HG03432 (cell line): Measurements from ENCODE around the gene TREML1.
"Not testable (repeated sequence)": the region's sequence is repeated elsewhere in the genome, so short reads cannot be mapped to it uniquely, and the experiment has no call there.

Experiments
- ATAC-seq: cut with Tn5 transposase; IDR thresholded peaks from one replicate; pipeline ENCODE4 v1.9.1; 2021; ENCODE audit warnings: mild to moderate bottlenecking, moderate library complexity; ENCODE audit not compliant: unreplicated experiment

The TREML1 gene

DNA sequence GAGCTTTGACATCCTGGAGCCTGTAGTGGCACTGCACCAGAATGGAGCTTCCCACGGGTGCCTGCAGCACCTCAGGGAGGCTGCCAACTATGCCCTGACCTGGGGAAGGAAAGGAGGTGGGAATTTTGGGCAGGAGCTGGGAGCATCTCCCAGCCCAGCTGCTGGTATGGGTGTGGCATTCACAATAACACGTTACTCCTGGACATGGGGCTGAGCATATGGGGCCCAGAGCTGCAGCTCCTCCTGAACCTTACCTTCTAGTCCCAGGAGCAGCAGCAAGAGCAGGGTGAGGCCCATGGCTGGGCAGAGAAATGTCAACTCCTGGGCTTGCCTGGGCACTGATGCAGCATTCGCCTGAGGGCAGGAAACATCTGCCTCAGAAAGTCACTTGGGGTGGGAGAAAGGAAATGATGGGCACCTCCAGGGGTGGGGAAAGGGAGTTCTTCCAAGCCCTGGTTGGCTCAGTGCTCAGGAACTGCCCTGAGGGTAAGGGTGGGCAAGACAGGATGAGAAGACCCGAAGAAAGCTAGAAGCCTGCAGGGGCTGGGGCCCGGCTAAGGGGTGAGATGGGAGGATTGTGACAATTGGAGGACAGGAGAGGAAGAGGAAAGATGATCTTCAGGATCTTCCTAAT is at the start of gene TREML1:
Gene TREML1, minus strand, starts transcription at position 356 of the 634 bp plus-strand sequence. Its CDS starts 59 bp downstream, at position 297.
- no peak for ATAC-seq

DNA sequence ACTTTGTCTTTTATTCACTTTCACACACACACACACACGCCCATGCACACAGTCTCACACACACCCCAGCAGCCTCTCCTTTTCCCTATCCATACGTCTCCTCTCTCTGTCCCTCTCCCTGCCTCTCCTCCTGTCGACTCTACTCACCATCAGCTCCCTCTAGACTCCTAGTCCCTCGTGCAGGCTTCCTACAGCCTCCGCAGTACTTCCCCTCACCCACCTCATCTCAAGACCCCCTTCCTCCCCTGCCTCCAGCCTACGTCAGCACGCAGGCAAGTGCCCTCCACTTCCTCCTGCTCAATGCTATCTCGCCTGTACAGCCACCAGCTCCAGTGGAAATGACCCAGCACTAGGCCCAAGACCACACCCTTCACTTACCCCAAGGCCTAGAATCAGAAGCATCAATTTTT is 47.6 kb upstream of the TREML1 start:
- ATAC-seq, result no peak

DNA sequence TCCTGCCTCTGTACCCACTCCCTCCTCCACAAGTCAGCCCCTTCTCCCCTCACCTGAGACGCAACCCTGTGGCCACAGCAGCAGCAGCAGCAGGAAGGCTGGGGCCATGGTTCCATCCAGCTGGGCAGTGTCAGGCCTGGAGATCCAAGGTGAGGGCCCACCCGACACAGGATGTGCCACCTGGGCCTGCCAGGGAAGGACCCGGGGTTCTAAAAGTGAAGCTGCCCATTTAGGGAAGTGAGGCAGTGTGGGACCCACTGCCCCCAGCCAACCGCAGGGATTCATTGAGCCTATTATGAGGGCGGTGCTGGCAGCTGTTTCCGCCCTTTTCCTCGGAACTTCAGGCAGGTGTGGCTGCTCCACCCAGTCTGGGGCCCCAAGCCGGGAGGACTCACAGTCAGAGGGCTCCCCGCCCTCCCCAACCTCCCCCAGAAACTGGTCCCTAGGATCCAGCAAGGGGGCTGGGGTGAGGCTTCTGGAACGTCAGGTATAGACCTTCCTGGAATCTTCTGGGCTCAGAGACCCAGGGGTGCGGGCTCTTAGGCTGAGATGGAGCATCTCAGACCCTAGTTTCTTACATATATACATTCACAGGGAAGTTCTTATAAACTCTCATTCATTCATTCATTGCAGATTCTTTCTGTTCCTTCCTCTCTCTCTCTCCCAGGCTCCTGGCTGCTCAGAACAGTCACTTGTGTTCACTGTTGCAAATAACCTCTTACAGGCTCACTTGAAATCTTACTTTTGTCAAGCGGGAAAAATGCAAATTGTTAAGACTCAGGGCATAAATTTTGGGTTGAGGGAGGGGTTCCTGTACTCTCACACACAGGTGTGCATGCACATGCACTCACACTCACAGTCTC is 47.0 kb upstream of the TREML1 start, which contains the start of gene TREML2:
Gene TREML2, minus strand, starts transcription at position 249 of the 863 bp plus-strand sequence. Its CDS starts 141 bp downstream, at position 108.
- ATAC-seq, result peak; percentile 44

GRCh38 chr6:41200296-41200900 is 46.3 kb upstream of the TREML1 start:
- peak; percentile 44 for ATAC-seq

- ATAC-seq, result peak; percentile 58
These were observed 45.6 kb upstream of the TREML1 start for GRCh38 chr6:41199552-41200246.

GRCh38 chr6:41197234-41197633 is 43.1 kb upstream of the TREML1 start:
- no peak for ATAC-seq

- no peak for ATAC-seq
These were observed 40.2 kb upstream of the TREML1 start for GRCh38 chr6:41194386-41194785.

DNA sequence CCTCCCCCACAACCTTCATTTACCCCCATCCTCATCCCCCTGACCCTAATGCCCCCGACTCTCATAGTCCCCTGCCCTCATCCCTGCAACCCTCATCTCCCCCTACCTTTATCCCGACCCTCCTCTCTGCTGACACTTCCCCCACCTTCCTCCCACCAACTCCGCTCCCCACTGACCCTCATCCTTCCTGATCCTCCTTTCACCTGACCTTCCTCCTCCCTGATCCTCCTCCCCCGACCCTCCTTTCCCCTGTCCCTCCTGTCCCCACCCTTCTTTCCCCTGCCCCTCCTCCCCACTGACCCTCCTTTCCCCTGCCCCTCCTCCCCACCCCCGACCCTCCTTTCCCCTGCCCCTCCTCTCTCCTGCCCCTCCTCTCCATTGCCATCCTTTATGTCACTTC is 39.7 kb upstream of the TREML1 start:
- ATAC-seq, result no peak

DNA sequence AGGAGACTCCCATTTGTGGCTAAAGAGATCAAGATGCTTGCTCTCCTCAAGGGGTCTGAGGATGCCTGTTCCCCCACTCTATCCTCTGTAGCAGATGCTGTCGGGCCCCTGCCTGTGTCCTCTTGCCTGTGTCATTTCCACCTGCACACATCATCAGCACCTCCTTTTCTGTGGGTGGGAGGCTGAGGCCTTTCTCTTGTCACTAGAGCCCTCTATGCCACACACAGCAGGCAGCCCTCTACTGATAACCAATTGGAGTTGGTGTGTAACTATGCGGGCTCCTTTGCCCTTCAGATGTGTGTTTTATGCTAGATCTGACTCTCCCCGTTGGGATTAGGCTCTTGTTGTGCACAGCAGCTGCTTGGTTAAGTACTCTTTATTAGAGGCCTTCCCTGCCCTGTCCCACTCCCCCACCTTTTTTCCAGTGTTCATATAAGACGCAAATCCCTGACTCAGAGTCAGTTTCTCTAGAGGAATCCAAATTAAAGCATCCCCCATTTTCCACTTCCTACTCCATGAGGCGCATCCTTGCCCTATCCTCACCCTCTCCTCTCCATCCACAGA is 39.1 kb upstream of the TREML1 start:
- ATAC-seq, result no peak

DNA sequence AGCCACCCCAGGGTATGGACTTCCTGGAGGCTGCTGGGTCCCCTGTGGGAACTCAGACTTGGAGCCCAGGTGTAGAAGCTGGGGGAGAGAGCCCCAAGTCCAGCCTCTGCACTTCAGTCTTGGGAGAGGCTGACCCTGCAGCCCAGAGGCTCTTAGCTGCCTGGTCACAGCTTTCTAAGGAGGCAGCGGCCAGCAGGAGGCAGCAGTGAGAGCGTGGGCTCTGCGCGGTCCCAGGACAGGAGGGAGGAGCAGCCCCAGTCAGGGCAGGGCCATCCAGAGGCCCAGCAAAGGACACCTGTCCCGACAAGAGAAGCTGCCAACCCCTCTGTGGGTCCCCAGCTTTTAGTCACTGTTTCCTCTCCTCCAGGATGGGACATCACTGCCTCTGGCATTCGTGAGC is 37.4 kb upstream of the TREML1 start:
- ATAC-seq, result no peak

DNA sequence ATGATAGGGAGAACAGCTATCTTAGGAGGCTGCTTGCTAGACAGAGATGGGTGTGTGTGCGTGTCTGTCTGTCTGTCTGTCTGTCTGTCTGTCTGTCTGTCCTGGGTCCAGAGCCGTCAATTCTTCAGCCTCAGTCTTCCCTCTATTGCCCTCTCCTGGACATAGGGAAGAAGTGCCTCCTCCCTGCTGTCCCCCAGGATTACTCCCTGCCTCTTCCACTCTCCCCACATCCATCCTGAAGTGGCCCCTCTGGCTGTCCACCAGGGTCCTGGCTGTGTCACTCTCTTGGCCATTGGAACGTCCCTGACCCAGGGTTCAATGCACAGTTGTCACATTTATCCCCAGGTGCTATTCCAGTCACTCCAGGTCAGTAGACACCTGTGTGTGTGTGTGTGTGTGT is 36.6 kb upstream of the TREML1 start:
- no peak for ATAC-seq

- ATAC-seq, result no peak
These were observed 35.8 kb upstream of the TREML1 start for GRCh38 chr6:41189967-41190366.

- ATAC-seq, result not testable (repeated sequence)
These were observed 34.9 kb upstream of the TREML1 start for GRCh38 chr6:41189046-41189445.

GRCh38 chr6:41187924-41188886 is 34.1 kb upstream of the TREML1 start:
- ATAC-seq, result no peak

DNA sequence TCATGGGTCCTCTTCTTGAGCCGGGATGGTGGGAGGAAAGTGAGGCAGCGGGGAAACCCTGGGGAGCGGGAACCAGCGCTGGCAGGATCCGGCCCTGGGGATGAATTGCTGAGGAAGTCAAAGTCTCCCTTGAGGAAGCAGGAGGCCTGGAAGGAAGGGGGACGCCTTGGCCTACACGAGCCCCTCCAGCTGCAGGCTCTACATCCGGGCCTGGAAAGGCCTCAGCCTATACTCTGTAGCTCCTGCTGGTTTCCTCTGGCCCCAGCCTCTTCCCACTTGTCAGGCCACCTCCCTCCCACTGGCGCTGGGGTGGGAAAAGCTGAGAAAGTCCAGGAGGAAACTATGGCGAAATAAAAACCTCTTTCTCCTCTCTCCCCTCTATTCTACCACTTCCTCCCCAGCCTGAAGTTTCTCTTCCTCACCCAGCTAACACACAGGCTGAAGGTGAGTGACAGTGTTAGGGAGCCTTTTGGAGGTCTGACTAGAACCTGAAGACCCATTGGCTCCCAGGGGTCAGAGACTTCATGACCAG is 31.9 kb upstream of the TREML1 start:
- ATAC-seq, result no peak

GRCh38 chr6:41184761-41185160 is 30.6 kb upstream of the TREML1 start:
- no peak for ATAC-seq

- ATAC-seq, result peak; percentile 59
These were observed 28.2 kb upstream of the TREML1 start for GRCh38 chr6:41182069-41183034.

DNA sequence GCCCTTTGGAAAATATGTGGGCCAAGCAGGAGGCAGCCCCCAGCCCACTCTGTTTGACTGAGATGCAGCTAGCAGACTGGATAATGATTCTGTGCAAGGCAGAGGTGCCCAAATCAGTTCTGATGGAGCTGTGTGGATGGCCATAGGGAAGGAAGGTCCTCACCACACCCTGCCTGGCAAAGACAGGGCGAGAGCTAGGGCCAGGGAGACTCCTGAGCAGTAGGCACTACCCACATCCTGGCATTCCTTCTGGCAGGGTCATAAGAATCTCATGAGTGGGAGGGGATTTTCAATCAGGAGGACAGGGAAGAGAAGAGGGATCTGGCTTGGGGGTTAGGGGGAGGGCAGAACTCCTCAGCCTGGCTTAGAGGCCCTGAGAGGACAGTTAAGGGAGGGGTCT is 27.4 kb upstream of the TREML1 start:
- no peak for ATAC-seq
